K562 (cell line): Measurements from ENCODE around the gene PUS3. TPM values are rescaled to one million over a fixed set of nuclear protein-coding genes. Genes with fewer than 3 reads are reported as not detected.

Source experiments
- FOXM1 ChIP-seq, 2 experiments: fragments of 450-650 bp in 1 of 2; sonication (generic) in 1 of 2; formaldehyde crosslinking in 1 of 2; IDR thresholded peaks; 2 replicates each; pipeline versions ENCODE4 v1.6.1 to v1.9.0; 2017 to 2022; ENCODE audit warnings: low read depth in 2 of 2, mild to moderate bottlenecking in 2 of 2, missing genetic modification reagents in 1 of 2, moderate library complexity in 1 of 2
- GATAD2B ChIP-seq: fragments of 450-650 bp; IDR thresholded peaks from 2 replicates; pipeline ENCODE4 v1.6.1; 2017; ENCODE audit warnings: mild to moderate bottlenecking, borderline replicate concordance
- MCM3 ChIP-seq: fragments of 450-650 bp; IDR thresholded peaks from 2 replicates; pipeline ENCODE4 v1.6.1; 2016
- MGA ChIP-seq: fragments of 450-650 bp; IDR thresholded peaks from 2 replicates; pipeline ENCODE4 v1.6.1; 2016; ENCODE audit warnings: mild to moderate bottlenecking, moderate library complexity
- POLR3A ChIP-seq: IDR thresholded peaks from 2 replicates; pipeline ENCODE4 v1.6.1; 2011; ENCODE audit warnings: borderline replicate concordance, mild to moderate bottlenecking, moderate library complexity; ENCODE audit not compliant: insufficient read length, insufficient read depth; ENCODE audit errors: extremely low read depth
- RNF219 ChIP-seq: fragments of 250-450 bp; sonication (Bioruptor Pico); IDR thresholded peaks from 2 replicates; pipeline ENCODE4 v1.5.0; 2022; ENCODE audit warnings: mild to moderate bottlenecking
- TAF15 ChIP-seq: fragments of 200-400 bp; formaldehyde crosslinking; IDR thresholded peaks from 2 replicates; pipeline ENCODE4 v1.6.1; 2017; ENCODE audit warnings: mild to moderate bottlenecking, low read depth, low read length, moderate library complexity
- TARDBP ChIP-seq: fragments of 450-650 bp; IDR thresholded peaks from 2 replicates; pipeline ENCODE4 v1.6.1; 2016
- THRAP3 ChIP-seq: fragments of 450-650 bp; IDR thresholded peaks from 2 replicates; pipeline ENCODE4 v1.6.1; 2016; ENCODE audit warnings: mild to moderate bottlenecking, inconsistent platforms, borderline replicate concordance
- ZBTB34 ChIP-seq: fragments of 250-450 bp; sonication (Bioruptor Pico); IDR thresholded peaks from 2 replicates; pipeline ENCODE4 v1.8.0; 2021; ENCODE audit warnings: mild to moderate bottlenecking, moderate library complexity
- ZNF263 ChIP-seq: sonication (generic); formaldehyde crosslinking; IDR thresholded peaks from 2 replicates; pipeline ENCODE4 v1.8.0; 2022; ENCODE audit warnings: mild to moderate bottlenecking, missing genetic modification reagents, borderline replicate concordance
- polyA plus RNA-seq, 8 experiments: library from polyadenylated mRNA; depleted of rRNA in 4 of 8; stranded (reverse) in 5 of 8; unstranded in 3 of 8; fragments of >200 nt; fragmentation: Nextera tagmentation in 2 of 8; fragmentation: Illumina TruSeq in 1 of 8; extraction: Ambion mirVana in 2 of 8; extraction: Trizol in 1 of 8; gene quantifications; 2 replicates each; pipeline versions ENCODE4 v1.2.1 to v1.2.3, GENCODE V29; 2011 to 2014; ENCODE audit warnings: inconsistent platforms in 1 of 8, missing spikeins in 1 of 8
- total RNA-seq, 7 experiments: library from RNA; depleted of rRNA in 6 of 7; stranded (reverse); fragments of >200 nt in 6 of 7; fragmentation: Illumina TruSeq in 2 of 7; extraction: Trizol in 2 of 7; gene quantifications; 2 replicates each; pipeline versions ENCODE4 v1.2.1 to v1.2.3, GENCODE V29; 2011 to 2021; ENCODE audit warnings: low replicate concordance in 1 of 7

Gene PUS3
- total and polyA plus RNA-seq, 9 of the 15 experiments (the other 6 are each of a cell fraction or from before 2014, with no cell fraction given): 16.5 to 49.2 (median 35.9) TPM

- no peak for TF ChIP-seq MGA
- TF ChIP-seq ZNF263 (CRISPR knock-in tag): no peak
- TF ChIP-seq ZBTB34 (CRISPR knock-in tag): no peak
- no peak for TF ChIP-seq THRAP3
- no peak for TF ChIP-seq MCM3
- no peak for TF ChIP-seq TARDBP
- TF ChIP-seq POLR3A: no peak
- no peak for TF ChIP-seq TAF15
- no peak for TF ChIP-seq RNF219 (CRISPR knock-in tag)
- TF ChIP-seq GATAD2B: no peak
- no peak for TF ChIP-seq FOXM1 (IDR thresholded peaks at IDR 0.05; ENCODE audit: low read depth)
- no peak for TF ChIP-seq FOXM1 (CRISPR knock-in tag; IDR thresholded peaks at IDR 0.05; ENCODE audit: low read depth)
Observed at GRCh38 chr11:125902927-125903710, at the start of gene PUS3 (continued).
